HG03575 (cell line): Measurements from ENCODE around the gene WDR35.
A peak's percentile ranks its signal among the peaks of the same experiment; 100 is the strongest.

Experiments used
- ATAC-seq: cut with Tn5 transposase; IDR thresholded peaks from one replicate; pipeline ENCODE4 v1.9.1; 2021; ENCODE audit not compliant: unreplicated experiment, insufficient number of reproducible peaks, low FRiP score; ENCODE audit errors: extremely low read depth

The WDR35 gene

GRCh38 chr2:20012282-20013125 is 22.6 kb upstream of the WDR35 start, which contains the start of gene MATN3:
Gene MATN3 (minus strand): TSS chr2:20012668. CDS start chr2:20012631, 37 bp downstream.
- no peak for ATAC-seq

GRCh38 chr2:20012032-20012281 is 22.1 kb upstream of the WDR35 start:
- ATAC-seq = no peak

DNA sequence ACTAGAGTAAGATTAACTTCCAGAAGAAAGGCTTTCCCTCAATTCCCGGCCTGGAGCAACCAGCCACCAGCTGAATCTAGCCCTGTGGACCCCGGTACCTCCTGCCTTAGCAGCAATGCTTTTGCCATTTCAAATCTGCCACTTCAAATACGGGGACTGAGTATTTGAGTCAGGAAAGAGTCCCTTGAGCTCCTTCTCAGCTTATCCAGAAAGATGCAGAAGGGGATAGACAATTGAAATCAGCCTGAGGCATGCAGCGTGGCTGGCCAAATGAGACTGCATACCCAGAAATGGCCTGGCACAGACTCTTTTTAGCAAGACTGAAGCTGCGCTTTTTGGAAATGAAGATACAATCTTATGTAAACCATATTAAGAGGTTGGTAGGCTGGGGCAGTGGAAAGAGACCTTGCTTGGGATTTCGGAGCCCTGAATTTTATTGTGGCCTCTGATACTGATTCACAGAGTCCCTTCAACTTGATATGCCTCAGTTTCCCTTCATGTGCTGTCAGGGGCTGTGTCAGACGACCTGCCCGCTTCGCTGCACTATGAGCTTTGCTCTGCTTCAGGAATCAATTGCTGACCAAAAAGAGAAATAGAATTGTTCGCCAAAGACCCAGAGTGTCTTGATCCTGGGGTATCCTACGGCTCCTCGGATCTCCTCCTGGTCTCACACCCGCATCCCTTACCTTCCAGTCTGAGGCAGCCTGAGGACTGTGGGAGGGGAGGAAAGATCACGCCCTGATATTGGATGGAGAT is 21.5 kb upstream of the WDR35 start:
- no peak for ATAC-seq

- no peak for ATAC-seq
These were observed 18.8 kb upstream of the WDR35 start for GRCh38 chr2:20008703-20009102.

DNA sequence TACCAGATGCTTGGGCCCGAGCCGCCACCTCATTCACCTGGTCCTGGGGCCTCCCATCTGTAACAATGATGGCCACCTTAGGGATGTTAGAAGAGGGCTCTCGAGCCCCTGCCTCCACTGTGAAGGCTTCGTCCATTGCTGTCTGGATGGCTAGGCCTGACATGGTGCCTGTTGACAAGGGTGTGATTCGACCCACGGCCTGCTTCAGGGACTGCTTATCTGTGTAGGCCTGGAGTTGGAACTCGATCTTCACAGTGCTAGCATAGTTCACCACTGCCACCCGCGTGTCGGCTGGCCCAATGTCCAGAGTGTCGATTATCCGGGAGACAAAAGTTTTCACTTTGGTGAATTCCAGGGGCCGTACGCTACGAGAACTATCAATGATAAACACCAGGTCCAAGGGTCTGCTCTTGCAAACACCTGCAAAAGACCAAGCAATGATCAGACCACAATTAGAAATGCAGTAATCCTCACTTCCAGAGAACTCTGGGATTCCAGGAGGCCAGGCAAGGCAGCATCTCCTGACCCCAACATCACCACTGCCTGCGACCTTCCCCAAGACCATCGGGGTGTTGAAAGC is 16.1 kb upstream of the WDR35 start:
- ATAC-seq = no peak

GRCh38 chr2:20005067-20005627 is 15.2 kb upstream of the WDR35 start:
- no peak for ATAC-seq

DNA sequence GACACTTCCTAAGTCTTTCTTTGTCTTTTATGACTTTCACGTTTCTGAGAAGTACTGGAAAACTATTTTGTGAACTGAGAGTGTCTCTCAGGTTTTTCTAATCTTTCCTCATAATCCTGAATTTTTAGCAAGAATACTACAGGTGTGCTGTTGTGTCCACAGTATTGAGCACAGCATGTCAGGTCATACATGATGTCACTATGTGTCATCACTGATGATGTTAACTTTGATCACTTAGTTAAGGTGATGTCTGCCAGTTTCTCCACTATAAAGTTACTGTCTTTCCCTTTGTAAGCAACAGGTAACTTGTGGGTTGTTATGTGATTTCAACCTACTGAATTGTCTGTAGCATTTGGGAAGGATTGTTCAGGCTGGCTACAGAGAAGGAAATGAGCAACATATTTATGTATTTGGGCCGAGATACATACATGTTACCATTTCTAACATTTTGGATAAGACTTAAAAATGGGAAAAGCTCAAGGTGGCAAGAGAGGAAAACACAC is 11.5 kb upstream of the WDR35 start:
- ATAC-seq = no peak

- ATAC-seq = no peak
These were observed 3.8 kb upstream of the WDR35 start for GRCh38 chr2:19993731-19994130.

DNA sequence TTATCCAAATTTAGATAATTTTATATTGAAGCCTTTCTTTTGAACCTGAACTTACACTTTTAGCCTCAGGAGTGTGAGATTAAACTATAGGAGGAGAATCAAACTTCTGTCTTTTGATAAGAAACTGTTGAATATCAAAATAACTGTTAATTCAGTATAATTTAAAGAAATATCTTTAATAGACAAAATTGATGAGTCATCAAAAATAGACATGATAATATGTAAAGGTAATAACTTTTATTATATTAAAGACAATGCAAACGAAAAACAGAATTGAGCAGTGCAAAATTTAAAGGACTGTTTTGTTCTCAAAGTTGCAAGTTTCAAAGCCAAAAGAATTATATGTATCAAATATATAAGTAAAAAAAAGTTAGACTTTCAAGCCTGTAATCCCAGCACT is 2.0 kb upstream of the WDR35 start:
- ATAC-seq = no peak

DNA sequence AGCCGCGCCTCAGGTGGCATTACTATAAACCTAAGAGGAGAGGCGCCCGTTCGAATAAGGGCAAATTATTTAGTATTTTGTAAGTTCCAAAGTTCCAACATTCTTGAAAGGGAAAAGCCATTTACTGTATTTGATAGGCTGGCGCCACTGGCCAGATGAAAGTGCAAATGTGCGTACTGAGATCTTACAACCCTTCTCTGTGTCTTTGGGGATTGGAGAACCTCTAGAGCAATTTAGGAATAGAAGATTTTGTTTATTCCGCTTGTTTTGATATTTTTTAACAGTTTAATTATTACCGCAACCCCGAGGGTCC is 467 bp upstream of the WDR35 start:
- ATAC-seq = no peak

DNA sequence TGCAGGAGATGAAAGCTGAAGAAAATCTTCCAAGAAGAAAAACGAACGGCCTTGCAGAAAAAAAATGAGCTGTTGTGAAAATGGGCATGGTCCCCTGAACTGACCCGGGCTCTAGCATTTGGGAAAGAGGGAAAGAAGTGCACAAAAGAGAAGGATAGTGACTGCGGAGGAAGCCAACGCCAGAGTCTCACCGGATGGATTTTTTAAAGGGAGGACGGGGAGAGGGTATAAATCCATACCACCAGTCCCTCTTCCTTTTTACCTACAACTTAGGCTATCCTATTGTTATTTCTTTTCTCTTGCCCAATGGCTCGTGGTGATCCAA is 601 bp downstream of the WDR35 start:
- no peak for ATAC-seq

DNA sequence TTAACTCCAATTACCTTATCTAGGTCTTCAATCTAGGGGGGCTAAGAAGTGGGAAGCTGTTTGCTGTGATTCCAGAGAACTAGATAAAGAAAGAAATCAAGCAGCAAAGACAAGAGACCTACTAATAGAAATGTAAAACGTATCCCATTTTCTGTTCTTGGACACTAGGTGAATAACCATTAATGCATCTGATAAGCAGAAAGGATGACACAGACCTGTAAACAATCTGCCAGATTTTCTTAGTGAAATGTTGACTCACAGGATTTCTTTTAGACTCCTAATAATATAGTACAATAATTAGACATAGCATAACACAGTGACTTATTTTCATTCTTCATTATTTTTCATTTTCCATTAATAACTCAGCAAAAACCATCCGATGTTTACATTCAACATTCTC is 1.3 kb downstream of the WDR35 start:
- no peak for ATAC-seq

GRCh38 chr2:19987936-19988335 is 2.0 kb downstream of the WDR35 start:
- ATAC-seq = peak; percentile 72

- ATAC-seq = no peak
These were observed 7.6 kb downstream of the WDR35 start for GRCh38 chr2:19982268-19982667.

GRCh38 chr2:19979932-19980331 is 10.0 kb downstream of the WDR35 start:
- ATAC-seq = no peak

GRCh38 chr2:19973466-19973865 is 16.4 kb downstream of the WDR35 start:
- ATAC-seq = no peak

DNA sequence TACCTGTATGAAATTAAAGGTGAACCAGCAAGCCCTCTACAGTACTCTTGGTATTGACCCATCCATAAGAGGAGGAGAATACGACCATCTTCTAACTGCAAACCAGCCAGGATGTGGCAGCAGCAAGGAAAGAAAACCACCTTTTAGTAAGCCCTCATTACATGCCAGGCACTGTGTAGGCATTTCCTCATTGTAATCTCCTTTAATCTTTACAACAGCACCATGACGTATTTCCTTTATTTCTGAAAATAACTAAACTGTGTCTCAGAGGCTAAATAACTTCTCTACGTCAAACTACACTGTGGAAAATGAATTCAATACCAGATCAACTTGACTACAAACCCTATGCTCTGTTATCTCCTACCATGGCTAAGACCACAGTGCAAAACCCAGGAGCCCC is 18.2 kb downstream of the WDR35 start:
- no peak for ATAC-seq

- ATAC-seq = no peak
These were observed 26.5 kb downstream of the WDR35 start for GRCh38 chr2:19963386-19963785.

DNA sequence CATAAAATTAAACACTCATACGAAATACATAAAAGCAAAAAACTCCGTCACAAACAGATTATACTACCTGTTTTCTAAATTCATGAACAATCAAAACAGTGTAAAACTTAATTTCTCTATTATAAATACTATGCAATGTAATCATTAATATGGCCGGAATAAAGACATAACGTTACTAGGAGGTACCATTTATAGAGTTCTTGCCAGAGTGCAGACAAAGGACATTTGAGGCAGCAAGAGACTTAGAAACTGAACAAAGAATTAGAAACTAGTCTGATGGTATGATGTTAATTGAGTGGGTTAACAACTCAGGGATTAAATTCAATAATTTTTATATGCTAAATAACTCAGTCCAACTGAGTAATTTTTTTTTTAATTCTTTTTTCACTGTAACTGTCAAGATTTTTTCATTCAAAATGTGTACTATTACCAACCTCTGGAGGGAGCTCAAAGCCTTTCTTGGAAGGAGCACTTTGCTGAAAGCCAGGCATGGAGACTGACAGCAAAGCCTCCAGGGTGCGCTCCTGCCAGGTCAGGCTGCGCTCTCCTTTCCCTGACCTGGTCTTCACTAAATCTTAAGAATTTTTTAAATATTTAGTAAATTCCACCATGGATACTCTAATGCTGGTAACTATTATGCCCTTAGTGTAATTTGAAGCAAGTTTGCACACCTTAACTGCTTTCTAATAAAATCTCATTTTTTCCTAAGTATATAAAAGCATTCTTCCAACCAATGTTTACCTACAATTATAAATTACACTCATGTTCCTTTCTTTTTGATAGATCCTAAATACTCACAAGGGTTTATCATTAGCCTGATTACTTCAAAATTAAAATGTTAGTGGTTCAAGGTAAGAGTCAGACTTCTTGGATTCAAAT is 34.1 kb downstream of the WDR35 start:
- no peak for ATAC-seq
